Epithelial cell of proximal tubule (primary cell): Measurements from ENCODE around the gene ABHD10. TPM values are rescaled to one million over a fixed set of nuclear protein-coding genes. Genes with fewer than 3 reads are reported as not detected.

Source experiments
- DNase-seq: peaks from one replicate; pipeline ENCODE4 v3.0.0-alpha.2; 2011; ENCODE audit warnings: low read depth
- H3K4me3 ChIP-seq: 2 replicates; pipeline ENCODE4 v1.5.1; 2011; ENCODE audit warnings: low read depth, mild to moderate bottlenecking, low read length
- total RNA-seq: library from RNA; depleted of rRNA; stranded (reverse); fragments of >200 nt; gene quantifications from 2 replicates; pipeline ENCODE4 v1.2.3, GENCODE V29; 2015
- TF ChIP-seq, protein P1 (sequence below): conservative IDR thresholded peaks from 2 replicates; pipeline ENCODE4 v1.5.1; 2012; ENCODE audit warnings: low read depth, mild to moderate bottlenecking, low read length

Gene ABHD10
- total RNA-seq, 1 donor from 2014 or later: 18.2 TPM

- H3K4me3 ChIP-seq: peak overlapping the region; percentile 74
- DNase-seq: no peak
- TF ChIP-seq, protein P1, sequence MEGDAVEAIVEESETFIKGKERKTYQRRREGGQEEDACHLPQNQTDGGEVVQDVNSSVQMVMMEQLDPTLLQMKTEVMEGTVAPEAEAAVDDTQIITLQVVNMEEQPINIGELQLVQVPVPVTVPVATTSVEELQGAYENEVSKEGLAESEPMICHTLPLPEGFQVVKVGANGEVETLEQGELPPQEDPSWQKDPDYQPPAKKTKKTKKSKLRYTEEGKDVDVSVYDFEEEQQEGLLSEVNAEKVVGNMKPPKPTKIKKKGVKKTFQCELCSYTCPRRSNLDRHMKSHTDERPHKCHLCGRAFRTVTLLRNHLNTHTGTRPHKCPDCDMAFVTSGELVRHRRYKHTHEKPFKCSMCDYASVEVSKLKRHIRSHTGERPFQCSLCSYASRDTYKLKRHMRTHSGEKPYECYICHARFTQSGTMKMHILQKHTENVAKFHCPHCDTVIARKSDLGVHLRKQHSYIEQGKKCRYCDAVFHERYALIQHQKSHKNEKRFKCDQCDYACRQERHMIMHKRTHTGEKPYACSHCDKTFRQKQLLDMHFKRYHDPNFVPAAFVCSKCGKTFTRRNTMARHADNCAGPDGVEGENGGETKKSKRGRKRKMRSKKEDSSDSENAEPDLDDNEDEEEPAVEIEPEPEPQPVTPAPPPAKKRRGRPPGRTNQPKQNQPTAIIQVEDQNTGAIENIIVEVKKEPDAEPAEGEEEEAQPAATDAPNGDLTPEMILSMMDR: no peak
These were observed 20.9 kb downstream of the ABHD10 start for GRCh38 chr3:111999484-112000324.

DNA sequence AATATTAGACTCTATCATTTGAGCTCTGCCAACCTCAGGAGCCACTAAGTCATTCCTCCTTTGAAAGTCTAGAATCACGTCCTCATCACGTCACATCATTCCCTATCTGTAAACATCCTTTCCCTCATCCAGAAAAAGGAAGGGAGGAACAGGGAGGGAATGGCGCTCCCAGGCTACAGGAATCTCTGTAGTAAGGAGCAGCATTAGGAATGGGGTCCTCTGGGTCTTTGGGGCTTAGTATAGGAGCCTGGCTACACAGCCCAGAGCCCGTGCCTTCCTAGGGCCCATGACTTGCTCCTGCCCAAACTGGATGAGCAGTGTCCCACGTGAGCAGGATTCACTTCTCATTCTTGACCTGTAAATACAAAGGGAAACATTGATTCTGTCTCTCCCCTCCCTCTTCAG, 21.5 kb downstream of the ABHD10 start:
- TF ChIP-seq, protein P1: no peak
- H3K4me3 ChIP-seq: peak overlapping the region; percentile 74
- no peak for DNase-seq

GRCh38 chr3:112000966-112001365, 22.1 kb downstream of the ABHD10 start:
- no peak overlapping the region for H3K4me3 ChIP-seq
- DNase-seq: no peak
- TF ChIP-seq, protein P1: no peak

DNA sequence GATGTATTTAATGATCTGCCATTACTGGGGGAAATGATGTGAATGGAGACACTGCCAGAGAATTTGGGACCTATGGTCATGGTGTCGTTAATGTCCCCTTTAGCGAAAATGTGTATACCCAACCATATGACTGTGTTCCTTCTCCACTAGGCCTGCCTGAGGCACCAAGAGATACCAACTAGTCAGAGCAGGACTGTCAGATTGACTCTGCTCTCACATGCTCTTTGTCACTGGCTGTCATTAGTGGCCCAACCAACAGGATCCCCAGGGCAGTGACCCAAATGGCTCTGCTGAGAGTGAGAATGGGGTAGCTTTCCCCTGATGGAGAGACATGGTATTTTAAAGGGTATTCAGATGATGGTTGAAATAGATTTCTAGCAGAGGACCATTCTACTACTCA, 22.7 kb downstream of the ABHD10 start:
- DNase-seq: no peak
- TF ChIP-seq, protein P1: no peak
- no peak overlapping the region for H3K4me3 ChIP-seq

GRCh38 chr3:112002096-112002971, 23.5 kb downstream of the ABHD10 start:
- DNase-seq: no peak
- TF ChIP-seq, protein P1: no peak

DNA sequence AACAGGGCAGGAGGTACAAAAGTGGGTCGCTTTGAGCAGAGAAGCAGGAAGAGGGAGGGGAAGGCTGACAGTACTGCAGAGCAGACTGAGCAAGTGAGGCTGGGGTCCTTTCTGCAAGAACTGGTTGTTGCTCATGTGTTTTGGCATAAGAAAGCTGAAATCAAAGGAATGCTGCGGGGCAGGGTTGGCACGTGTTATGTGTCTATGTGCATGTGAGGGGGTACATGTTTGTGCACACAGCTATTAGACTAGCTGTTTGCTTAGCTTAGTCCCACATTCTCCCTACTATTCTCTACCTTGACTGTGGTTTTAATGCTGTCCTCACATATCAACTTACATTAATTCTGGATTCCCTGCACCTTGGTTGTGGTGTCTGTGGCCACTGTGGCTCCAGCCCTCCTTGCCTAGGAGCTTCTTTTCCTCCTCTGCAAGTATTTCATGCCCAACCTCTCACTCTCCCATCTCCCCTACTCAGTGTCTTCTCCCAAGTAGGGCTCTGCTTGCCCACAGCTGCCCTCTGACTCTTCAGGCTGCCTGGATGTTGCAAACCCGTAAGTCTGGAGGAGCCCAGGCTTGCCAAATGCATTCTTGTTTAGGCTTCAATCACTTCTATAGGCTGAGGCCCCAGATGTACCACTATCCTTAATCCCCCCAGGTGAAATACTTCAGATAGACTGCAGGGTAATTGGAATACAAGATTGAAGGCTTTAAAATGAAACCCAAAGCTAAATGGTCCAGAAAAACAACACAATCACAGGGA, 24.7 kb downstream of the ABHD10 start:
- H3K4me3 ChIP-seq: no peak overlapping the region
- no peak for DNase-seq

More at GRCh38 chr3:112002096-112002971, 23.5 kb downstream of the ABHD10 start:
- H3K4me3 ChIP-seq: no peak overlapping the region

More for the DNA sequence above, 24.7 kb downstream of the ABHD10 start:
- TF ChIP-seq, protein P1: no peak
